ENCODE results near the gene CHRNB1.
"Not testable (repeated sequence)": the region's sequence is repeated elsewhere in the genome, so short reads cannot be mapped to it uniquely, and the experiment has no call there.

Gene CHRNB1

DNA sequence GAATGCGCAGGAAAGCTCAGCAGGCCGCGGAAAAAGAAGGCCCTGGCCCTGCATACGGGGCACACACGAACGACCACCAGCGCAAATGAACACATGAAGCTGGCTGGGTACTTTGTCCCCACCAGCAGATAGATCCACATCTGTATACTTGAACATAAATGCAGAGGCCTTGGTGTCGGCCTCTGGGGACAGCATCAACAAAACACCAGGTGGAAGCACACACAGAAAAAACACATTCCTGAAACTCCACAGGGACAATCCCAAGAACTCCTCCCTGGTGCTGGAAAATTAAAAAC is 35.2 kb downstream of the CHRNB1 start:
- TF ChIP-seq ZFX (IDR thresholded peaks at IDR 0.05) = no peak
- TF ChIP-seq, protein P1, sequence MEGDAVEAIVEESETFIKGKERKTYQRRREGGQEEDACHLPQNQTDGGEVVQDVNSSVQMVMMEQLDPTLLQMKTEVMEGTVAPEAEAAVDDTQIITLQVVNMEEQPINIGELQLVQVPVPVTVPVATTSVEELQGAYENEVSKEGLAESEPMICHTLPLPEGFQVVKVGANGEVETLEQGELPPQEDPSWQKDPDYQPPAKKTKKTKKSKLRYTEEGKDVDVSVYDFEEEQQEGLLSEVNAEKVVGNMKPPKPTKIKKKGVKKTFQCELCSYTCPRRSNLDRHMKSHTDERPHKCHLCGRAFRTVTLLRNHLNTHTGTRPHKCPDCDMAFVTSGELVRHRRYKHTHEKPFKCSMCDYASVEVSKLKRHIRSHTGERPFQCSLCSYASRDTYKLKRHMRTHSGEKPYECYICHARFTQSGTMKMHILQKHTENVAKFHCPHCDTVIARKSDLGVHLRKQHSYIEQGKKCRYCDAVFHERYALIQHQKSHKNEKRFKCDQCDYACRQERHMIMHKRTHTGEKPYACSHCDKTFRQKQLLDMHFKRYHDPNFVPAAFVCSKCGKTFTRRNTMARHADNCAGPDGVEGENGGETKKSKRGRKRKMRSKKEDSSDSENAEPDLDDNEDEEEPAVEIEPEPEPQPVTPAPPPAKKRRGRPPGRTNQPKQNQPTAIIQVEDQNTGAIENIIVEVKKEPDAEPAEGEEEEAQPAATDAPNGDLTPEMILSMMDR (conservative IDR thresholded peaks at IDR 0.05) = no peak
- H3K27ac ChIP-seq = peak overlapping the region; percentile 80

DNA sequence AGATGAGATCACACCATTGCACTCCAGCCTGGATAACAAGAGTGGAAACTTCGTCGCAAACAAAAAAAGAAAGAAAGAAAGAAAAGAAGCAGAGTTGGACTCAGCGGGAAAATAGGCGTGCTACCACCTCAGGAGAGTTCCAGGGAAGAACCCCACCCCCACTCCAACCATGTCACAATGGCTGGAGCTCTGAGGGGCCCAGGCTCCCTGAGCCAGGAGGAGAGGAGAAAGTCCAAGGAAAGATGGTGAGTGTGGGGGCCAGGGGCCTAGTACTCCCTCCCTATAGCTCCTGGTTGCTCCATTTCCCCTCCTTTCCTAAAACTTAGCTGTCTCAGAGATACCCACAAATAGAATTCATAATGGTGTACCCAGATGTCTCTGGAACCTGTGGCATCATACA is 36.4 kb downstream of the CHRNB1 start, which contains the start of gene SLC35G6:
SLC35G6 (plus strand) TSS at position 172 of the 400 bp plus-strand sequence; CDS start at position 243, 71 bp downstream.
- H3K27ac ChIP-seq = peak within 1 kb of the TSS; percentile 80

GRCh38 chr17:7481842-7482741 is 37.2 kb downstream of the CHRNB1 start:
- not testable (repeated sequence) for H3K27ac ChIP-seq

DNA sequence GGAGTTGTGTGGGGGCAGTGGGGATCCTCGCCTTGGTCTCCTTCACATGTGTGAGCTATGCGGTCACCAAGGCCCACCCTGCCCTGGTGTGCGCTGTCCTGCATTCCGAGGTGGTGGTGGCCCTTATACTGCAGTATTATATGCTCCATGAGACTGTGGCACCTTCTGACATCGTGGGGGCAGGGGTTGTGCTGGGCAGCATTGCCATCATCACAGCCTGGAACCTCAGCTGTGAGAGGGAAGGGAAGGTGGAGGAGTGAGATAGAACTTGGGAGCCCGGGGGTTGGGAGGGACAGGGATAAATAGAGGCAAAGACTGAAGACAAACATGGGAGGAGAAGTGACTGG is 37.9 kb downstream of the CHRNB1 start:
- H3K27ac ChIP-seq = peak overlapping the region; percentile 93; the same call in 1 of the 2 replicates

DNA sequence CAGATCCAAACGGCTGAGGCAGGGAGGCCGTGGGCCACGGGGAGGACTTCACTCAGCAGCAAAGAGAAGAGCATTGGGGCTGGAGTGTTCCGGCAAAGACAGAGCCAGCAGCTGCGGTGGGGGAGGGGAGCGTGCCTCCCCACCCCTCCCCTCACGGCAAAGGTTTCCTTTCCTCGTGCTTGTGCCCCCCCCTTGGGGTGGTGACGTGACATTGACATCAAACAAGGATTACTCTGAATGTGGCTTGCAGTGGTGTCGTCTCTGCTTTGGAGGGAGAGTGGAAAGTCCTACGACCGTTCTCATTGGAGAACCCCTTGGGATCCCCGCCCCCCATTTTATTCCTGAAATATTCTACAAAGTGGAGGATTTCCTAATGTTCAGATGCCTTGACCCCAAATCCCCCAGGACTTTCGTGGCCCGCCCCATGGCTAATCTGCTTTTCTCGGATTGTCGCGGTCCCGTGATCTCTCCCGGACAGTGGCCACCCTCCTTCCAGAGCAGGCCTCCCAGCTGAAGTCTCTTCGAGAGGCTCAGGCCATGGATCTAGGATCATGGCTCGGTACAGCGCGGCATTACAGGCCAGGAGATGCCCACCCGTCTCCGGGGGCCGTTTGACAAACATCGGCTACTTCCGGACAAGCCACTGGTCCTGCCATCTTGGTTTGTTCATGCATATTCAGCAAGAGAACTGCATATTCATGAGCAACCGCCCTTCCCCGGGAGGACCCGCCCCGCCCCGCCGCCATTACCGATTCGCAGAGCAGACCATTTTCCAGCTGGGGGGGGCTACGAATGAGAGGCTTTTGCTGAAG is 38.6 kb downstream of the CHRNB1 start:
- TF ChIP-seq ZFX (IDR thresholded peaks at IDR 0.05) = no peak
- peak overlapping the region; percentile 93 for H3K27ac ChIP-seq

DNA sequence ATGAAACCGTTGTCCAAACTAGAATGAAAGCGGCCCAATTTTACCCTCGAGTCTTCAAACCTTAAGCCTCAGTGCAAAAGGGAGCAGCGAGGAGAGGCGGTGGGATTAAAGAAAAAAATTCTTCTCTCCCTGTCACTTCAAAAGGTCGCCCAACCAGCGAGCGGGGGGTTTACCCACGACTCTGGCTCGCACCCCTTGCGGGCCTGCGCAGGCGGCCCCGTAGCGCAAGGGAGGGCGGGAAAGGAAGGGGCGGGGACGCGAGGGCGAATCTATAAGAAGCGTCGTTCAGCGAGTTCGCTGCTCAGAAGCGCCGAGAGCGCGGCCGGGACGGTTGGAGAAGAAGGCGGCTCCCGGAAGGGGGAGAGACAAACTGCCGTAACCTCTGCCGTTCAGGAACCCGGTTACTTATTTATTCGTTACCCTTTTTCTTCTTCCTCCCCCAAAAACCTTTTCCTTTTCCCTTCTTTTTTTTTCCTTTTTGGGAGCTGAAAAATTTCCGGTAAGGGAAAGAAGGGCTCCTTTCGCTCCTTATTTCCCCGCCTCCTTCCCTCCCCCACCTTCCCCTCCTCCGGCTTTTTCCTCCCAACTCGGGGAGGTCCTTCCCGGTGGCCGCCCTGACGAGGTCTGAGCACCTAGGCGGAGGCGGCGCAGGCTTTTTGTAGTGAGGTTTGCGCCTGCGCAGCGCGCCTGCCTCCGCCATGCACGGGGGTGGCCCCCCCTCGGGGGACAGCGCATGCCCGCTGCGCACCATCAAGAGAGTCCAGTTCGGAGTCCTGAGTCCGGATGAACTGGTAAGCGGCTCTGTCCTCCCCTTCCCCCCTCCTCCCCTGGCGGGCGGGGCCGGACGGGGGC is 39.4 kb downstream of the CHRNB1 start, which contains the start of gene POLR2A:
POLR2A (plus strand) TSS at position 300 of the 852 bp plus-strand sequence.
- no peak for TF ChIP-seq ZFX (IDR thresholded peaks at IDR 0.05)
- TF ChIP-seq, protein P1 (conservative IDR thresholded peaks at IDR 0.05) = no peak
- peak within 1 kb of the TSS; percentile 93 for H3K27ac ChIP-seq

- H3K27ac ChIP-seq = peak overlapping the region; percentile 93
- TF ChIP-seq ZFX (IDR thresholded peaks at IDR 0.05) = no peak
- TF ChIP-seq, protein P1 (conservative IDR thresholded peaks at IDR 0.05) = no peak
Measured at GRCh38 chr17:7484919-7485377, 40.1 kb downstream of the CHRNB1 start.

DNA sequence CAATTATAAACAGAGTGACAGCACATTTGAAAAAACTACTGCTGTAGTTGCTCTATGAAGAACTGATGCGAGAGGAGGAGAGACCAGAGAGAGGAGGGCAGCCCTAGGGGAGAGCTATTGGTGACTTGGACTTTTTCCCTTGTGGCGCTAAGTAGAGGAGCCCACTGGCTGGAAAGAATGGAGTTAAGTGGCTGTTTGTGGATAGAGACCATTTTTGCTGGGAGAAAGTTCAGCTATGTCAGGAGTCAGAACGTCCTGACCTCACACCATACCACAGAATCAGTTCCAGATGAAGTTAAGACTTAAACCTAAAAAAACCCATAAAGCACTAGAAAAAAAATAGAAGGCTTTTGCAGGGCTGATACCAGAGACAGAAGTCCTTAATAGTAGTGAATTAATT is 41.3 kb downstream of the CHRNB1 start:
- TF ChIP-seq, protein P1 (conservative IDR thresholded peaks at IDR 0.05) = no peak
- TF ChIP-seq ZFX (IDR thresholded peaks at IDR 0.05) = no peak
- no peak overlapping the region for H3K27ac ChIP-seq

- no peak overlapping the region for H3K27ac ChIP-seq
- TF ChIP-seq ZFX (IDR thresholded peaks at IDR 0.05) = no peak
- TF ChIP-seq, protein P1 (conservative IDR thresholded peaks at IDR 0.05) = no peak
Measured at GRCh38 chr17:7490144-7490543, 45.3 kb downstream of the CHRNB1 start.

All from C4-2B (cell line).